Erythroblast (primary cell): ENCODE results near the gene CMA1.

Source experiments
- GATA1 ChIP-seq: IDR thresholded peaks from 2 replicates; pipeline ENCODE4 v1.6.1; 2011; ENCODE audit warnings: low read depth, mild to moderate bottlenecking, control low read depth, low read length, moderate library complexity
- POLR2A ChIP-seq: IDR thresholded peaks from 2 replicates; pipeline ENCODE4 v1.6.1; 2011; ENCODE audit warnings: mild to moderate bottlenecking, low read length

DNA sequence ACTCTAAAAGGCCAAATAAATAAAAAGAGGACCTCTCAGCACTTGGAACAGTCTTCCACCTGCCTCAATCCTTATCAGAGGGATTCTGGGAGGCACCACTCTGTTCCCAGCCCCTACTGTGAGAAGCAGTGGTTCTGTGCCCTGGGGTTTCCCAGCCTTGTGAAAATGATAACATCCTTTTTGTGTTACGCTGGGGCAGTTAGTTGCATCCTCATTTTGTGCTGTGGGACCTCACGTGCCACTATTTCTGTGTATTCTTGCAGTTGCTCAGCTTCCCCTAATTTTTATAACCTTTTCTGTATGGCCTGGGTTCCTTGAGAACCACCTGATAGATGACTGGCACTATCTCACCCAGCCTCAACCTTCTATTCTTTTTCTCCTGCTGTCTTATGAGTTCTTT, 10.8 kb upstream of the CMA1 start:
- TF ChIP-seq POLR2A (no peak), GATA1 (no peak)
